Glutamatergic neuron (in vitro differentiated cells): ENCODE results near the gene AACS. TPM values are rescaled to one million over a fixed set of nuclear protein-coding genes. Genes with fewer than 3 reads are reported as not detected.

ENCODE experiments used
- DNase-seq: peaks from one replicate; pipeline ENCODE4 v3.0.0; 2022
- H3K27ac Mint-ChIP-seq: one replicate; pipeline ENCODE4 v1.8.0; 2020; ENCODE audit warnings: mild to moderate bottlenecking, mixed read lengths, inconsistent platforms; ENCODE audit not compliant: unreplicated experiment
- H3K27me3 Mint-ChIP-seq: one replicate; pipeline ENCODE4 v1.8.0; 2020; ENCODE audit warnings: mild to moderate bottlenecking, moderate library complexity, mixed read lengths, inconsistent platforms; ENCODE audit not compliant: unreplicated experiment
- H3K36me3 Mint-ChIP-seq: one replicate; pipeline ENCODE4 v1.8.0; 2020; ENCODE audit warnings: mild to moderate bottlenecking, mixed read lengths, inconsistent platforms; ENCODE audit not compliant: unreplicated experiment
- H3K4me1 Mint-ChIP-seq: one replicate; pipeline ENCODE4 v1.8.0; 2020; ENCODE audit warnings: mild to moderate bottlenecking, low read depth, mixed read lengths, inconsistent platforms; ENCODE audit not compliant: unreplicated experiment
- H3K4me3 Mint-ChIP-seq: one replicate; pipeline ENCODE4 v1.8.0; 2020; ENCODE audit warnings: mild to moderate bottlenecking, mixed read lengths, inconsistent platforms; ENCODE audit not compliant: unreplicated experiment
- H3K9me3 Mint-ChIP-seq: one replicate; pipeline ENCODE4 v1.8.0; 2020; ENCODE audit warnings: mild to moderate bottlenecking, moderate library complexity, mixed read lengths, inconsistent platforms; ENCODE audit not compliant: unreplicated experiment
- CTCF ChIP-seq: fragments of 200-600 bp; sonication (generic); IDR thresholded peaks from one replicate; pipeline ENCODE4 v1.5.0; 2021; ENCODE audit not compliant: partially characterized antibody, unreplicated experiment
- total RNA-seq: library from RNA; stranded (reverse); fragmentation: NEBNext Ultra II Directional; extraction: Animal tissue kit (Norgen Biotek cat#: 25700); gene quantifications from one replicate; pipeline ENCODE4 v1.2.1, GENCODE V29; 2021; ENCODE audit not compliant: unreplicated experiment

AACS gene
- total RNA-seq, 1 donor from 2014 or later: 59.3 TPM

- TF ChIP-seq CTCF: no peak
- peaks cover 10% of the 10 kb centered on the region for H3K27me3 Mint-ChIP-seq
Measured at GRCh38 chr12:125180144-125180543, 114.9 kb downstream of the AACS start.

DNA sequence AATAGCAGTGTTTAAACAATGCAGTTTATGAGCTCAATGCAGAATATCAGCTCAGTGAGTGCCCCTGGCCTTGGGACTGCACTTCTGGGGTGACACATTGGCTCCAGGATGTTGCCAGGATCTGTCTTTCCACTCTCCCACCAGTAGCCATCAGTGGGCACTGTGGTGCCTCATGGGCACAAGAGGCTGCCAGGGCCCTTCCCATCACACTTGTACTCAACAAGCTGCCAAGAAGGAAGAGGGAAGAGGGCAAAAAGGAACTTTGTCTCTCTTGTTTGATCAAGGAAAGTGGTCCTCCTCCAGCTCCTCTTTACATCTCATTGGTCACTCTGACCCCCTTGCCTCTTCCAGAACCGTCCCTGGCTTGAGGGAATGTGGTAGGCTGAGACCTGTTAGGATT, 115.9 kb downstream of the AACS start:
- H3K27me3 Mint-ChIP-seq: peaks cover 14% of the 10 kb centered on the region
- TF ChIP-seq CTCF: no peak
- H3K4me3 Mint-ChIP-seq: no peak overlapping the region
- no peak for DNase-seq
- H3K36me3 Mint-ChIP-seq: no peaks in the 10 kb centered on the region
- H3K4me1 Mint-ChIP-seq: no peaks in the 10 kb centered on the region
- no peak overlapping the region for H3K27ac Mint-ChIP-seq
- H3K9me3 Mint-ChIP-seq: no peaks in the 10 kb centered on the region

More at GRCh38 chr12:125180144-125180543, 114.9 kb downstream of the AACS start:
- Mint-ChIP-seq H3K27ac (no peak overlapping the region), H3K36me3 (no peaks in the 10 kb centered on the region), H3K4me3 (no peak overlapping the region), H3K9me3 (no peaks in the 10 kb centered on the region), H3K4me1 (no peaks in the 10 kb centered on the region)
- no peak for DNase-seq

- TF ChIP-seq CTCF: peak; percentile 99
- Mint-ChIP-seq H3K9me3 (peaks cover 2% of the 10 kb centered on the region), H3K27ac (no peak overlapping the region), H3K36me3 (no peaks in the 10 kb centered on the region), H3K4me1 (peaks cover 5% of the 10 kb centered on the region), H3K4me3 (peak overlapping the region; percentile 42), H3K27me3 (peaks cover 18% of the 10 kb centered on the region)
- DNase-seq: peak; percentile 91
Measured at GRCh38 chr12:125183187-125184067, 118.2 kb downstream of the AACS start.

DNA sequence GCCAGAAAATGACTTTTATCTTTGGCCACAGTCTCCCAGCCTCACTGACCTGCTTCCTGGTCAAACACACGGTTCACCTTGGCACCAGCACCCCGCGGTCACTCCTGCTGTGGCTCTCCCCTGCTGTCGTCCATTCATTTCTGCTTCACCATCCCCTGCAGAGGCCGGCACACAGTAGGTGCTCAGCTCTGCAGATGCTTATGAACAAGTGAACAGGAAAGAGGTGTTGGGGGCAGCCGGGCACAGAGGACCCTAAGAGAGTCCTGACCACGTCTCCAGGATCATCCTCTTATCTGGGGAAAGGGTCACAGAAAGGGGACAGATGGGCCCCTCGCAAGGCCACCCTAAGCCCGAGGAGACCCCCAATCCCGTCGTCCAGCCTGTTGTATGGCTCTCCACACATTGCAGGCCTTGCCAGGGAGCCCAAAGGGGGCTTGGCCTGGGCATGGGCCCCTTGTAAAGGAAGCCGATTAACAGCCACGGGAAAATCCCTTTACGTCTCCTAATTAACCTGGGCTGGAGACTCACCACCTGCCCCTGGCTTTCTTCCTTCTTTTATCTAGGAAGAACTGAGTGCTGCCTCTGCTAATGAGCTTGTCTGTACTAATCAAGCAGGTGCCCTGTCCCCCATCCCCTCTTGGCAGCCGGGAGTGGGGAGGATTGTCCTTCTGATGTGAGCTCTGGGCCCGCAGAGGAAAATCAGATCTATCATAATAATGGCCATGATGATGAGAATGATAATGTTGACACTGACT, 119.2 kb downstream of the AACS start:
- H3K4me3 Mint-ChIP-seq: peak overlapping the region; percentile 83
- no peak overlapping the region for H3K27ac Mint-ChIP-seq
- H3K9me3 Mint-ChIP-seq: peaks cover 2% of the 10 kb centered on the region
- no peaks in the 10 kb centered on the region for H3K36me3 Mint-ChIP-seq
- no peak for TF ChIP-seq CTCF
- H3K27me3 Mint-ChIP-seq: peaks cover 21% of the 10 kb centered on the region
- H3K4me1 Mint-ChIP-seq: peaks cover 12% of the 10 kb centered on the region
- no peak for DNase-seq

- no peak for TF ChIP-seq CTCF
- DNase-seq: peak; percentile 51
- peak overlapping the region; percentile 33 for H3K27ac Mint-ChIP-seq
- H3K9me3 Mint-ChIP-seq: peaks cover 2% of the 10 kb centered on the region
- peaks cover 24% of the 10 kb centered on the region for H3K27me3 Mint-ChIP-seq
- no peaks in the 10 kb centered on the region for H3K36me3 Mint-ChIP-seq
- peak overlapping the region; percentile 83 for H3K4me3 Mint-ChIP-seq
- H3K4me1 Mint-ChIP-seq: peaks cover 12% of the 10 kb centered on the region
Measured at GRCh38 chr12:125185311-125185739, 120.1 kb downstream of the AACS start.
